ENCODE measurements around the gene MTHFD1L.
"Not testable (repeated sequence)": the region's sequence is repeated elsewhere in the genome, so short reads cannot be mapped to it uniquely, and the experiment has no call there.

MTHFD1L gene

DNA sequence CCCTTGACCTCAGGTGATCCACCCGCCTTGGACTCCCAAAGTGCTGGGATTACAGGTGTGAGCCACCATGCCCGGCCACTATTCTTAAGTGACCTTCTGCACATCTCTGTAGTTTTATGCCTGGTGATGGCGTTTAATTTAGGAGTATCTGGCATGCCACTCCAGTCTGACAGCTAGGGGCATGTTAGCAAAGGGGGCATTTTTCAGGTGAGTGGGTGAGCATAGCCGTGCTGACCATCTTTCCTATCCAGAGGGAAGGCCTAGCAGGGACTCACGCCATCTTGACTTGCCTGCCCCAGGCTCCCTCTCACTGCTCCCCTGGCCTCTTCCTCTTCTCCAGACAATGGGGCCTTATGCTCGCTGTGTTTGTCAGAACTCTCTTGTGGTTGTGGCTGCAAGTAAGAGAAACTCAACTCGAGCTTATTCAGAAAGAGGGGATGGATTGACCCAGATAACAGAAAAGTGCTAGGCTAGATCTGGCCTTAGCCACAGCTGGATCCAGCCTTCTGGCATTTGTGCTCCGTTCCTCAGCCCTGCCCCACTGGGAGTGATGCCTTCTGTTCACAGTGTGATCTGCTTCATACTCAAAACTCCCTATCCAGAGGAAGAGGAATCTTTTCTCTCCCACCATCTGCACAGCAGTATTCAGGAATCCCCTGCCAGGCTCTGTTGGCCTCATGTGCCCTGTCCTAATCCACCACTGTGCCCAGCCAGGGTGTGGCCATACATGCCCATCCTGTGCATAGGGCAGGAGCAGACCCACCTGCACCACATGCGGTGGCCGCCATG lies 199.7 kb downstream of the MTHFD1L start:
- no peak for DNase-seq (ENCODE audit: low read depth in 2 of 2)

DNA sequence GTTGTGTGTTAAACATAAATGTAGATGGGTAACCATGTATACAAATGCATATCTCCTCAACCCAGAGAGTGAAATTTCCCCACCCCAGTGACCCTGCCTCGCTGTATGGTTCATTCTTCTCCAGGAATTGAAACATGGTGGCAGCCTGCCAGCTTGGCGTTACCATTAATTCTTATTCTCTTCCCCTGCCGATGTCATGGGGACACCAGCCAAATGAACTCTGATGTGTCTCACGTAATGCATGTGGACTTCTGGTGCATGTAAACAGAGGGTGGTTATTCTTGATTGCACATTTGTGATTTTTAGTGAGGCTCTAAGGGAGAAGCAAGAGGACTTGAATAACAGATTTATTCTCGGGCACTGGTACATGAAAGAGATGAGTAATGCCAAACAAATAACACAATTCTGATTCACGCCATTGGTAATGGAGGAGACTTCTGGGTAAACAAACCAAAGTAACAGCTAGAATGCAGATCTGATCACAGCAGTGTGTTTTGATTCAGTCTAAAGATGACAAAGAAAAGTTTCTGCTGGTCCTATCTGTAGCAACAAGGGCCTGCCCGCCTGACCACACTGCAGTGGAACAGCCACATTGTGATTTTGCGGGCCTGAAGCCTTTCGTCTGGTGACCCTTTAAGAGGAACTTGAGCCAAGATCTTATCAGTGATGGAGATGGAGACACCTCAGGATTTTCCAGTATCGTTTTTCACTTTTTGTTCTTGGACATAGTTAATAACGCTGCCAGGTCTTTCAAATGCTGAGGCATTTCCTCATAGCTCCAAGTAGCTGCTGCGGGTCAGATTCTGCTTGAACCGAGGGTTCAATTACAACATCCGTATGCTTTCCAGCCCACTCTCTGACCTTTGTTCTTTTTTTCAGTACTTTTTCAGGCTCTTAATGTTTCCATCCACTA lies 202.4 kb downstream of the MTHFD1L start:
- DNase-seq (ENCODE audit: low read depth in 2 of 2): no peak

GRCh38 chr6:151068761-151069312 lies 203.3 kb downstream of the MTHFD1L start:
- DNase-seq (ENCODE audit: low read depth in 2 of 2): no peak

- no peak for DNase-seq (ENCODE audit: low read depth in 2 of 2)
These were observed 204.1 kb downstream of the MTHFD1L start for GRCh38 chr6:151069641-151070040.

DNA sequence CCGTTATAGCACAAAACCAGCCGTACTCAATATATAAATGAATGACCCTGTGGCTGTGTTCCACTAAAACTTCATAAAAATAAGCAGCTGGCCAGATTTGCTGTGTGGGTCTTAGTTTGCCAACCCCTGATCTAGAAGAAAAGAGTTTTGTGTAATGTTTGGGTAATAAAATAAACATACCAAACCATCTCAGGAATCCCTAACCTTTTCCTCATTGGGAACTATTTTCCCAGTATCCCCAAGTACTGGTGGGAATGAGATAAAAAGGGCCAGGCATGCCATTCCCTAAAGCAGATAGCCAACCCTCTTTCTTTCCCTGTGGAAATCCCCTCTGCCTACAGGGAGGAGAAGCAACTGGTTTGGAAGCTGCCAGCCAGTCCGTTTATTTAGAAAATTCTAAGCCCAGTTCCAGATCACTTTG lies 205.1 kb downstream of the MTHFD1L start:
- DNase-seq (ENCODE audit: low read depth in 2 of 2): no peak

- no peak for DNase-seq (ENCODE audit: low read depth in 2 of 2)
These were observed 205.8 kb downstream of the MTHFD1L start for GRCh38 chr6:151071295-151071694.

DNA sequence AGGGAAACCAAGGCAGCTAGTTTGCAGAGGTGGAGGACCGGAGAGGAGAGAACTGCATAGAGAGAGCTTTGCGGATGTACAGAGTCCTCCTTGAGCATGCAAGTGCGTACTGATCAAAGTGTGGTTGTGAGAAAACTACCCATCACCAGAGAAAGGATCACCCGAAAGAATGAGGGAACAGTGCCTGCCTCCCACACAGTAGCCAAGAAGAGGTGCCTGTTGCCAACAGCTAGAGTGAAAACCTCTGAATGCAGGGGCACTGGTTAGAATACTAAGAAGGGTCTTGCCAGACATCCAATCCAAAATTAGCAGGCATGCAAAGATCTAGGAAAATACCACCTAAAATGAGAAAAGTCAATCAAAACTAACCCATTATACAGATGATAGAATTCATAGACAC lies 207.6 kb downstream of the MTHFD1L start:
- DNase-seq (ENCODE audit: low read depth in 2 of 2): no peak

DNA sequence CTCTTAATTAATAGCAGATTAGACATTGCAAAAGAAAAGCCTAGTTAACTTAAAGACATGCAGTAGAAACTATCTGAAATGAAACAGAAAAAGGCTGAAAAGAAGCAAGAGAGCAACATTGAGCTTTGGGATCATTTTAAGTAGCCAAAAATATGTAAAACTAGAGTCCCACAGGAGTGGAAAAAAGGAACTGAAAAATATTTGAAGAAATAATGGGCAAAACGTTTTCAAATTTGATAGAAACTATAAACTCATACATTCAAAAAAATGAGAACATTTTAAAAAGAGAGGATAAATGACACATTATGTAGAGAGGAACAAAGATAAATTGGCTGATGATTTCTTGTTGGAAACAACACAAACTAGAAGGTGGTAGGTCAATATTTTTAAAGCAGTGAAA lies 208.2 kb downstream of the MTHFD1L start:
- DNase-seq (ENCODE audit: low read depth in 2 of 2): no peak

- no peak for DNase-seq (ENCODE audit: low read depth in 2 of 2)
These were observed 209.5 kb downstream of the MTHFD1L start for GRCh38 chr6:151075005-151075404.

GRCh38 chr6:151075527-151075926 lies 210.0 kb downstream of the MTHFD1L start:
- DNase-seq (ENCODE audit: low read depth in 2 of 2): no peak

DNA sequence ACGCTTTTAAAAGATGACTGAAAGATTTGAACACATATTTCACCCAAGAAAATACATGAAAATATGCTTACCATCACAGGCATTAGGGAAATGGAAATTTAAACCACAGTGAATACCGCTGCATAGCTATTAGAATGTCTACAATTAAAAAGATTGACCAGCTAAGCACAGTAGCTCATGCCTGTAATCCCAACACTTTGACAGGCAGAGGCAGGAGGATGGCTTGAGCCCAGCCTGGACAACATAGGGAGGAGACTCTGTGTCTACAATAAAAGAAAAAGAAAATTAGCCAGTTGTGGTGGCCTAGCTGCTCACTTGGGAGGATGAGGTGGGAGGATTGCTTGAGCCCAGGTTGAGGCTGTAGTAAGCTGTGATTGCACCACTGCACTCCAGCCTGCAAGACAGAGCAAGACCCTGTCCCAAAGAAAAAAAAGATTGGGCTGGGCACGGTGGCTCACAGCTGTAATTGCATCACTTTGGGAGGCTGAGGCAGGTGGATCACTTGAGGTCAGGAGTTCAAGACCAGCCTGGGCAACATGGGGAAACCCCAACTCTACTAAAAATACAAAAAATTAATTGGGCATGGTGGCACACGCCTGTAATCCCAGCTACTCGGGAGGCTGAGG lies 210.5 kb downstream of the MTHFD1L start:
- no peak for DNase-seq (ENCODE audit: low read depth in 2 of 2)

DNA sequence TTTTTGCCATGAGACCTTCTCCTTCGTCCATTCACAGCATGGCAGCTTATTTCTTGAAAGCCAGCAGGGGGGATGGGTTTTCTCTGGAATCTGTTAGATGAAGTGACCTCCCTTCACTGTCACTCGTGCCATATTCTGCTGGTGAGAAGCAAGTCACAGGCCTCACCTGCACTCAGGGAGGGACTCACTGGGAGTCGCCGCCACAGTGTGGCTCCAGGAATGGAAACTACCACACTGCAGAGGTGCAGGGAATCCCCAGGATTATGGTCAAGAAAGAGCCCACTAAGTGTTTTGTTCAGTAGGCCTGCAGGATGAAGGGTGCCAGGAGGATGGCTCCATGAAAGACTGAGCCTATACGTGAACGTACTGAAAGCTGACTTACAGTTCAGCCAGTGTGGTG lies 213.2 kb downstream of the MTHFD1L start:
- DNase-seq (ENCODE audit: low read depth in 2 of 2): no peak

DNA sequence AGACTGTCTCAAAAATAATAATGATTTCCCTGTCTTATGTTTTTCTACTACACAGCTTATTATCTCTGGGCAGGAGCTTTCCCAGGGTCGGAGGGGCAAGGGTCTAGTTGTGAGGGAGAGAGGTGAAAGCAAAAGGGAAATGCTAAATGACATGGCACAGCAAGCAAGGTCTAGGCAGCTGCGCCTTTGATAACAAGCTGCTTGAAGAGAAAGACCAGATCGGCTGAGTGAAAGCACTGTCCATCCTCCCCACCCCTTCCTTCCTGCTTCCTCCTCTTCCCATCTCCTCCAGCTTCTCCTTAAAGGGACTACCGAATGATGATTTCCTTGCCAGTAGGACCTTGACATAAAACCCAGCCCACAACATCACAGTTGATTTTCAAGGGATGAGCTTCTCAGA lies 216.2 kb downstream of the MTHFD1L start:
- DNase-seq (ENCODE audit: low read depth in 2 of 2): no peak

GRCh38 chr6:151082079-151082478 lies 216.6 kb downstream of the MTHFD1L start:
- no peak for DNase-seq (ENCODE audit: low read depth in 2 of 2)

- DNase-seq (ENCODE audit: low read depth in 2 of 2): no peak
These were observed 218.8 kb downstream of the MTHFD1L start for GRCh38 chr6:151084275-151084674.

GRCh38 chr6:151087055-151087454 lies 221.6 kb downstream of the MTHFD1L start:
- not testable (repeated sequence) for DNase-seq (ENCODE audit: low read depth in 2 of 2)

- no peak for DNase-seq (ENCODE audit: low read depth in 2 of 2)
These were observed 222.5 kb downstream of the MTHFD1L start for GRCh38 chr6:151087861-151088598.

GRCh38 chr6:151088599-151088935 lies 223.1 kb downstream of the MTHFD1L start:
- DNase-seq (ENCODE audit: low read depth in 2 of 2): no peak

DNA sequence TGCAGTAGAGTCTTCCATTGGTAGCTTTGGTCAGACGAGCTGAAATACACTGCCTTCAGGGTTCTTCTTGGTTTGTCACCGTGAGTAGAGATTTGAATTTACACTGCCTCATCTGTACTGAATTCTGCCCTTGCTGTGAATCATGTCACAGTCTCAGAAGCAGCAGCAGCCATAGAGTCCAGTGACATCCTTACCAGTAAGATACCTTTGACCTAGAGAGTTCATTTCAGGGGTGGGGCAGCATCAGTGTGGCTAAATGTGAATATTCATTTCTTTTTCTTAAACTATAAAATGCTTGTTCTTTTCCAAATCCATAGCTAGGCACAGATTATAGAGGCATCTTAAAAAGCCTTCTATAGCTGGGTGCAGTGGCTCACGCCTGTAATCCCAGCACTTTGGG lies 223.5 kb downstream of the MTHFD1L start:
- DNase-seq (ENCODE audit: low read depth in 2 of 2): no peak

- no peak for DNase-seq (ENCODE audit: low read depth in 2 of 2)
These were observed 224.5 kb downstream of the MTHFD1L start for GRCh38 chr6:151089978-151090377.

DNA sequence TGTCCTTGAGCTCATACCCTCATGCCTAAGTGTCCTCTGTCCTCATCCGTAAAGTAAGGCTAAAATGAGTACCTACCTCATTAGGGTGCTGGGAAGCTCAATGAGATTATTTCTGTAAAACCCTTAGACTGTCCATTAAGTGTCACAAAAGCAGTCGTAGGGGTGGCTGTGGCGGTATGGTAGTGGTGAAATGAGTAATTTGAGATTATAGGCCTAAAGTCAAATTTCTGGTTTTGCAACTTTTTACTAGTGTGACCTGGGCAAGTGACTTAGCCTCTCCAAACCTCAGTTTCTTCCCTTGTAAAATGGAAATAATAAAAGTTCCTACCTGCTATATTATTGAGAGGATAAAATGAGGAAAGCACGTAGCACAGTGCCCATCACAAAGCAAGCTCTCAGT lies 226.1 kb downstream of the MTHFD1L start:
- DNase-seq (ENCODE audit: low read depth in 2 of 2): no peak

- no peak for DNase-seq (ENCODE audit: low read depth in 2 of 2)
These were observed 227.1 kb downstream of the MTHFD1L start for GRCh38 chr6:151092591-151092990.

Measured in stimulated activated CD8-positive, alpha-beta memory T cell treated with anti-CD3 and anti-CD28 coated beads, Interleukin-15, amount 100 ng/mL, for 4 hours (primary cell).